Activated CD4-positive, alpha-beta T cell treated with anti-CD3 and anti-CD28 coated beads, Interleukin-2, amount 50 U/mL, for 16 hours (primary cell): ENCODE measurements around the gene LHFPL3.

ENCODE experiments used
- DNase-seq: peaks from one replicate; pipeline ENCODE4 v3.0.0-alpha.2; 2020

Gene LHFPL3

DNA sequence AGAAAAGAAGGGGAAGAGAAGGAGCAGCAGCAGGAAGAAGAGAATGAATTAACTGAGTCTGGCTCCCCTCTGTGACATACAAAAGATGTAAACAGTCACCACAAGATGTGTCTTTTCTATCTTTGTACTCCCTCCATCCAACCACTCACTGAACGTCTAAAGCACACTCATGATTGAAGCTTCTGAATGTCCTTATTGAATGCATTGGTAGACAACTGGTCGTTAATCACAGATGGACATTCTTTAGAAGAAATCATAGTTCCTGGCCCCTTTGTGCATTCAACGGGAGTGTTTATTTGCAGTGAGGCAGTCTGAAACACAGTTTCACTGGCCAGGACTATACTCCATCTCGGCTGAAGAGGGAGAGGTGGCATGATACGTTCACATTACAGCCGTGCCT lies 479.3 kb downstream of the LHFPL3 start:
- no peak for DNase-seq

DNA sequence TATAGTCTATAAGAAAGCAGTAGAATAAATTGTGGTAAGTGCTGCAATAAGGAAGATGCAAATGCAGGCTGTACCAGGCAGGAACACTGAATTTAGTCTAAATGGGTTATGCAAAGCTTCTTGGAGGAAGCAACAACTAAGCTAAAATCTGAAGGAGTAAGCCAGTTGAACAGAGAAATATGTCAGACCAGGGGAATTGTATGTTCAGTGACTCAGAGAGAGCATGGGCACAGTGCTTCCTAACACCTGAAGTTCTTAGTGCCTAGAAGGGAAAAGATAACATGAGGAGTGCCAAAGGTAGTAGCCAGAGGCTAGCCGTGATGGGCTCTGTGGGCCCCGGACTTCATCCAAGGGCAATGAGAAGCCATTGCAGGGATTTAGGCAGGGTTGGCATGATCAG lies 481.5 kb downstream of the LHFPL3 start:
- DNase-seq: no peak

- no peak for DNase-seq
Measured at GRCh38 chr7:104814126-104814525, 485.7 kb downstream of the LHFPL3 start.

DNA sequence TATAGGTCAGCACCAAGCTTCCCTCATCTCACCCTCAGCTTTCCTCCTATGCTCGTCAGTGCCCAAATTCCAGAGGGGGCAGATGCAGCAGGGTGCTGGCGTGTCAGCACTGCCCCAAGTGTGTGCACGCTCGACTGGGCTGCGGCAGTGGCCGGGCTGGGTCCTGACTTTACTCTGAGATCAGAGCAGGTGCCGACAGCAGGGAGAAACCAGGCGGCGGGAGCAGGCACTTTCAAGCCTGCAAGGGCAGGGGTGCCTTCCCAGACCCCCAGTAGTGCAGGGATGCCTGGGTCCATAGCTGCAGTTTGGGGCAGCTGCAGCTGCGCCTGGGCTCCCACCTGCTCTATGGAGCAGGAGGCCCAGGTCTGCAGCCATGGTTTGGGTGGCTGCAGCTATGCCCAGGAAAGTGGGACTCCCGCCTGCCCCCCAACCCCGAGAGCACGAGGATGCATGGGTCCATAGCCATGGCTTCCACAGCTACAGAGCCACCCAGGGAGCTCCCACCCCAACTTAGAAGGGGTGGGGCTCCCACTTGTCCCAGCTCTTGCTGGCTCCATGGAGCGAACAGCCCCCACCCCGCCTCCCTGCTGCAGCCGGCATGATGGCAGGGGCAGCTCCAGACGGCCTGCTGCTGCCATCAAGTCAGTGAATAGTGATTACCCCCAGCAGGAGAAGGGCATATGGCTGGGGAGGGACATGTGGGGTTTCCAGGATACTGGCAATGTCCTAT lies 486.4 kb downstream of the LHFPL3 start:
- DNase-seq: no peak

DNA sequence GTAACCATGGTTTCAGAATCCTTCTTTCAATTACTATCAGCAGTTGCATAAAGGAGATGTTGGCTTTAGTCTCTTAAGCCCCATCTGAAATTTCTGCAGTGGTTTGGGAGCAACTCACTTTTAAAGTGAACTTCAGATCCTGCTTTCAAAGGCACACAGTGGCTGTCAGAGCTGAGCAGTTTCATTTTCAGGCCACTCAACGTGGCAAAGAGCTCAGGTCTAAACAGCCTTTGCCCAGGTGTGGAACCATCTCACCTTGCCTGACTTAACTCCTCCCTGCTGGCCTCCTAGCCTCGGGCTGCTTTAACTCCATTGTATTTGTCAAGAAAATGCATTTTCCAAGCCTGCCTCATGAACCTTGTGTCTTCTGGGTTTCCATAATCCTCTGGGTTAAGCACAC lies 488.1 kb downstream of the LHFPL3 start:
- no peak for DNase-seq

GRCh38 chr7:104818961-104819880 lies 490.8 kb downstream of the LHFPL3 start:
- DNase-seq: no peak

GRCh38 chr7:104820836-104821535 lies 492.6 kb downstream of the LHFPL3 start:
- no peak for DNase-seq

- DNase-seq: no peak
Measured at GRCh38 chr7:104823177-104823576, 494.8 kb downstream of the LHFPL3 start.

- DNase-seq: no peak
Measured at GRCh38 chr7:104825099-104825498, 496.7 kb downstream of the LHFPL3 start.

DNA sequence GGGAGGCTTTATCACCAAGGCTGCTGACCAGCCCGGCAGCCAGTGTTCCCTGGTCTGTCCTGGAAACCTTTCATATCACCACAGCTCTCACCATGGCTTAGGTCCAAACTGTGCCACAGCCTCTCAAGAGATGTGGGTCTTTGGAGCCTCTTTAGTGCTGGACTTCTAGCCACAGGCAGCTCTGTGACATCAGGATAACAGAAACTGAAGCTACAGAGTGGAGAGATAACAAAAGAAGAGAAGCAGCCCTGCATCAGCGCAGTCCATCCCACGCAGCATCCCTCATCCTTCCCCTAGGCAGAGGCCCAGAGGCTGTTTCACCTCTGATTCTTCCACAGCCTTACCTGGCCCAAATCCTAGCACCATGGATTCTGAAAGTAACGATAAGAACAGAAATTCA lies 497.7 kb downstream of the LHFPL3 start:
- no peak for DNase-seq

- DNase-seq: no peak
Measured at GRCh38 chr7:104836976-104837375, 508.6 kb downstream of the LHFPL3 start.

GRCh38 chr7:104838537-104839299 lies 510.3 kb downstream of the LHFPL3 start:
- no peak for DNase-seq

- DNase-seq: no peak
Measured at GRCh38 chr7:104839842-104840241, 511.4 kb downstream of the LHFPL3 start.

DNA sequence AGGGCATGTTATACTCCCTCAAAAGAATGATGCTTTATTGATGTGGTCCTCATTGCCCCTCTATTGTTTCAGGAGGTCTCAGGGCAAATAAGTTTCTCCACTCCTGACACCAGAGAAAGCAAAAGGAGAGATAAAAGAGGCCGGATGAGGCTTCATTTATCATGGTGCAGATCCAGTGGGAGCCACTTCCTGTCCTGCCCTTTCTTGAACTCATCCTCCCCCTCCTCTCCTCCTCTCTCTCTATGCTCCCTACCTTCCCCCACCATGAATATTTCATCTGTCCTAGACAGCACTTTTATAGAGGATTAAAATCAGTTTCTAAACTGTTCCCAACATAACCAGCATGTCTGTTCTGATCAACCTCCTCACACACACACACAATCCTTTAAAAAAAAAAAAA lies 513.4 kb downstream of the LHFPL3 start:
- DNase-seq: no peak

DNA sequence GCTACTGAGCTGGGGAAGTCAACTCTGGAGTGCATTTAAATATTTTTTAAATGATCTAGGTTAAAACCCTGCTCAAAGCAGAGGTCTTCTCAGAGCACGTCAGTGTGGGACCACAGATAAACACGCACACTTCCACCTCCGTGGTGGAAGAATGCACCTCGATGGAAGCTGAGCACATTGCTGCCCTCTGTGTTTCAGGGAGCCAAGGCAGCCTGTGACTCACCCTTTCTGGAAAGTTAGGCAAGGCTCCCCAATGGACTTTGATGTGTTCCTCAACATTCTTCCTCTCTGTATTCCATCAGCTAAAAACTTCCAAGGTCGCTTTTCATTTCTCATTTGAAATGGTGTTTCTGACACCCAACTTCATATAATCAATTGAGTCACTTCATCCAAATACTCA lies 514.8 kb downstream of the LHFPL3 start:
- no peak for DNase-seq

GRCh38 chr7:104845557-104845956 lies 517.2 kb downstream of the LHFPL3 start:
- DNase-seq: no peak

DNA sequence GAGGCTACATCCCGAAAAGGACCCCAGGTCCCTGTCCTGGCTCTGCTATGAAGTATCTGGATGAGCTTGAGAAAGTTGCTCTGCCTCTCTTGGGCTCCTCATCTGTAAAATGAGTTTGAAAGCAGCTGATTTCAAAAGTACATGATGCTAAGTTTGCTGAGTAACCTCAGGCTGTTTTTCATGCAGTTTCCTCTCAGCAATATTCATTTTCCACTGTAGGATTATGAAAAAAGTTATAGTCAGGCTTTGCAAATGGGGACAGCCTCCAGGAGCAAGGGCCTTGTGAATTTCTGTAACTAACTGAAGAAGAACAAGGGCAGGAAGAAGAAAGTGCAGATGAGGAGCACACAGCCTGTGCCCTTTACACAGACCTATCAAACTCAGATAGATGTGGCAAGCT lies 518.3 kb downstream of the LHFPL3 start:
- DNase-seq: no peak

DNA sequence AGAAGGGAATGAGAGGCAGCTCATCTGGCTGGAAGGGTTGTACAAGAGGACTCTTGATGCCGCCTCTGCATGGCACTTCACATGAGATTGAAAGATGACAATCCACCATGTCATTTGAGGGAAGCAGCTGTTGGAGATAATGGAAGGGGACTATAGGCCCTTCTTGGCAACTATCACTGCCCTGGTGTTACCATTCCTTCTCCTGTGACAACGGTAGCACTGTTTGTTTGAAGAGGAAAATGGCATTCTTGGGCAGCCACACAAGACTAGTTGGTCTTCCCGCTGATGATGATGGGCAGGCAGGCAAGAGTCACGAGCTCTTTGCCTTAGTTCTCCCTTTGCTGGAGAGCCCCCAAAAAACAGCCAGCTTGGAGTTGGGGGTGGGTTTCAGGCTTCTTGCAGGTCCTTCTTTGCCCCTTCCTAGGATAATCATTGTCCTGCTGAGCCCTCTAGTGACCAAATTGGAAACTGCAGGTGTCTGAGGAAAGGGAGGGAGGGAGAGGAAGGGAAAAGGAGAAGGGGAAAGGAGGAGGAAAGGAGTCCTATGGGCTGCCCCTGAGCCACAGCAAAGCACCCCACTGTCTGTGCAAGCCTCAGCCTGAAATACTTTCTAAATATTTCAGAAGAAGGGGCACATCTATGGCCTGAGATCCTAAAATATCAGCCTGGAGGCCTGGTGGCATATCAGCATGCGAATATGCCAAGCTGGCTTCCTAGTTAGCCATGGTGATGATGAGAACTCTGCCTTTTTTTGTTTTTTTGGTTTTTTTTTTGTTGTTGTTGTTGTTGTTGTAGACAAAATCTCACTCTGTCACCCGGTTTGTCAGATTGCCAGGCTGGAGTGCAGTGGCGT lies 520.0 kb downstream of the LHFPL3 start:
- DNase-seq: peak; percentile 55

DNA sequence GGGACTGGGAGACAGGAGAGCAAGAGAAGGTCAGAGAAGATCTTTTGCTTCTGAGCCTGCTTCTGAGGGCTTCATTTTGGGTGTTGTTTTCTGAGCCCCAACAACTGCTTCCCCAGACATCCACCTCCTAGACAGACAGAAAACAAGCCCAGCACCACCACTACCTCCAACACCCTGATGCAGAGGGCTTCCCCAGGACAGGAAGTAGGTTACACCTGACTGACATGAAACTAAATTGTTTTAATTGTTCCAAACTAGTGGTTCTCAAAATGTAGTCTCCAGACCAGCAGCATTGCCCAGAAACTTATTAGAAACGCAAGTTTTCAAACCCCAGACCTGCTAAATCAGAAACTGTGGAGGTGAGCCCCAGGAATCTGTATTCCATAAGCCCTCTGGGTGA lies 522.0 kb downstream of the LHFPL3 start:
- no peak for DNase-seq

GRCh38 chr7:104851268-104851667 lies 522.9 kb downstream of the LHFPL3 start:
- DNase-seq: no peak

GRCh38 chr7:104852386-104852785 lies 524.0 kb downstream of the LHFPL3 start:
- no peak for DNase-seq

DNA sequence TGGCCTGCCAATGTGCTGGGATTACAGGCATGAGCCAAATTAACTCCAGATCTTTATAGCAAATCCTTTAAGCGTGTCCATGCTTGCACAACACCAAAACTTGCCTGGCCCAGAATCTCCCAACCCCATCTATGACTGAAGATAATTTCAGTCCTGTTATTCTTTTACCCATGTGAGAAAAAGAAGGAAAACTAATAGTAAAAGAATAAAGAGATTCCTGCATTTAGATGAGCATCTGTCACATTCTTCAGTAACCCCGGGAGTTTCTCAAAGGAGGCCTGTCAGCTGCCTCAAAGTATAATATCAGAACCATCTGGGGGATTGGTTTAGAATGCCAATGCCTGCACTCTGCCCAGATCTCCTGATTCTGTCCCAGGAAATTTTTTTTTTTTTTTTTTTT lies 527.5 kb downstream of the LHFPL3 start:
- DNase-seq: no peak
